HepG2 (cell line): ENCODE data around the gene TMEM271. TPM values are rescaled to one million over a fixed set of nuclear protein-coding genes. Genes with fewer than 3 reads are reported as not detected.

Experiments used
- ATAC-seq: fragments of 200-7000 bp; cut with Tn5 transposase; 3 replicates; pipeline ENCODE4 v1.9.1; 2020; ENCODE audit warnings: mild to moderate bottlenecking, moderate library complexity
- BruUV-seq: library from RNA; stranded (reverse); fragments of 400-500 nt; replicated peaks from 2 replicates; lab custom pipeline; 2021; lab: Mats Ljungman, UMichigan
- CTCF ChIA-PET: fragments of 300-600 bp; formaldehyde crosslinking; extraction: SDS; loops from one replicate; lab custom pipeline; 2021; ENCODE audit warnings: low total read pairs, inconsistent platforms, low intra/inter-chr PET ratio; lab: Yijun Ruan, JAX
- POLR2A ChIA-PET: fragments of 350-600 bp; sonication (Branson Sonifier 250); formaldehyde crosslinking; loops from one replicate; lab custom pipeline; 2020; ENCODE audit warnings: antibody characterized with exemption, inconsistent platforms; lab: Yijun Ruan, JAX
- DNase-seq: peaks from one replicate; pipeline ENCODE4 v3.0.0-alpha.2; 2015; ENCODE audit warnings: low spot score
- FAIRE-seq: peaks from 3 replicates; lab custom pipeline; 2011; peaks lifted over from hg19 to GRCh38; lab: Jason Lieb, UNC
- H2AFZ ChIP-seq: one replicate; pipeline ENCODE4 v1.6.1; 2011; ENCODE audit warnings: low read length, inconsistent platforms
- H3K27ac ChIP-seq: fragments of 300-600 bp; 3 replicates; pipeline ENCODE4 v1.8.0; 2011; ENCODE audit warnings: mixed run types, mild to moderate bottlenecking, mixed read lengths, low read length, inconsistent platforms; ENCODE audit not compliant: insufficient read depth; ENCODE audit errors: extremely low read length
- H3K27me3 ChIP-seq, 2 experiments: fragments of 200-600 bp in 1 of 2; 2 replicates in 1 of 2; 3 replicates in 1 of 2; pipeline versions ENCODE4 v1.6.0 to v1.8.0; 2011; ENCODE audit warnings: low read length in 2 of 2, mild to moderate bottlenecking in 2 of 2, moderate library complexity in 2 of 2, inconsistent platforms in 1 of 2; ENCODE audit not compliant: insufficient read depth in 2 of 2, control insufficient read depth in 1 of 2
- H3K36me3 ChIP-seq, 2 experiments: fragments of 200-600 bp in 1 of 2; replicated peaks in 1 of 2; 2 replicates in 1 of 2; 3 replicates in 1 of 2; pipeline versions ENCODE4 v1.5.1 to v1.8.0; 2011; ENCODE audit warnings: low read length in 2 of 2, inconsistent platforms in 1 of 2; ENCODE audit not compliant: insufficient read depth in 2 of 2, control insufficient read depth in 1 of 2
- H3K4me1 ChIP-seq: 2 replicates; pipeline ENCODE4 v1.5.1; 2012; ENCODE audit warnings: low read length, inconsistent platforms; ENCODE audit not compliant: insufficient read depth
- H3K4me2 ChIP-seq: 2 replicates; pipeline ENCODE4 v1.6.0; 2011; ENCODE audit warnings: low read depth, low read length, inconsistent platforms
- H3K4me3 ChIP-seq, 3 experiments: fragments of 200-600 bp in 1 of 3; sonication (generic), shearing (Covaris generic) in 1 of 3; replicated peaks in 1 of 3; 2 replicates each; pipeline ENCODE4 v1.5.1; 2011 to 2016; ENCODE audit warnings: low read length in 3 of 3, inconsistent platforms in 2 of 3, low read depth in 2 of 3, mild to moderate bottlenecking in 2 of 3, control low read depth in 1 of 3, mixed read lengths in 1 of 3; ENCODE audit not compliant: insufficient read depth in 1 of 3
- H3K79me2 ChIP-seq: one replicate; pipeline ENCODE4 v1.6.1; 2011; ENCODE audit warnings: low read length, inconsistent platforms; ENCODE audit not compliant: insufficient read depth
- H3K9ac ChIP-seq: 2 replicates; pipeline ENCODE4 v1.6.0; 2011; ENCODE audit warnings: mild to moderate bottlenecking, low read depth, low read length, inconsistent platforms; ENCODE audit not compliant: insufficient read depth
- H3K9me3 ChIP-seq: 2 replicates; pipeline ENCODE4 v1.5.1; 2012; ENCODE audit warnings: mild to moderate bottlenecking, low read length
- H4K20me1 ChIP-seq: 2 replicates; pipeline ENCODE4 v1.6.0; 2011; ENCODE audit warnings: inconsistent platforms, mild to moderate bottlenecking, low read length, moderate library complexity; ENCODE audit not compliant: insufficient read depth
- ATF5 ChIP-seq: sonication (generic); formaldehyde crosslinking; IDR thresholded peaks from 2 replicates; pipeline ENCODE4 v1.4.0; 2020; ENCODE audit warnings: mild to moderate bottlenecking, low read depth, missing genetic modification reagents
- BORCS8-MEF2B ChIP-seq: sonication (generic); formaldehyde crosslinking; IDR thresholded peaks from 2 replicates; pipeline ENCODE4 v1.8.0; 2022; ENCODE audit warnings: mild to moderate bottlenecking, missing genetic modification reagents
- KDM5A ChIP-seq: fragments of 200-600 bp; sonication (generic); IDR thresholded peaks from 2 replicates; pipeline ENCODE4 v1.7.0; 2018; ENCODE audit warnings: antibody characterized with exemption, mild to moderate bottlenecking, low read length, borderline replicate concordance
- POLR2AphosphoS2 ChIP-seq: IDR thresholded peaks from 2 replicates; pipeline ENCODE4 v1.6.1; 2011; ENCODE audit warnings: low read depth, low read length, improper control_type of control experiment
- RFXANK ChIP-seq: IDR thresholded peaks from 2 replicates; pipeline ENCODE4 v1.6.1; 2016
- SETDB1 ChIP-seq: sonication (generic); formaldehyde crosslinking; IDR thresholded peaks from 2 replicates; pipeline ENCODE4 v1.5.1; 2020; ENCODE audit warnings: missing genetic modification reagents, mild to moderate bottlenecking, borderline replicate concordance
- TBP ChIP-seq: sonication (generic); formaldehyde crosslinking; IDR thresholded peaks from 2 replicates; pipeline ENCODE4 v1.5.0; 2020; ENCODE audit warnings: missing genetic modification reagents
- THAP7 ChIP-seq: sonication (generic); formaldehyde crosslinking; IDR thresholded peaks from 2 replicates; pipeline ENCODE4 v1.8.1; 2023; ENCODE audit warnings: mild to moderate bottlenecking, missing genetic modification reagents
- ZFYVE20 ChIP-seq: sonication (generic); formaldehyde crosslinking; IDR thresholded peaks from 2 replicates; pipeline ENCODE4 v1.8.0; 2023; ENCODE audit warnings: low read depth, mild to moderate bottlenecking, moderate library complexity, missing genetic modification reagents, borderline replicate concordance
- ZNF441 ChIP-seq: sonication (generic); formaldehyde crosslinking; IDR thresholded peaks from 2 replicates; pipeline ENCODE4 v1.7.0; 2021; ENCODE audit warnings: missing genetic modification reagents, borderline replicate concordance
- ZXDC ChIP-seq: sonication (generic); formaldehyde crosslinking; IDR thresholded peaks from 2 replicates; pipeline ENCODE4 v1.5.0; 2020; ENCODE audit warnings: mild to moderate bottlenecking, missing genetic modification reagents
- WGBS: methylation state at CpG from one replicate; pipeline ENCODE4 v1.1.6; 2017; ENCODE audit warnings: low lambda C conversion rate; 5-methylcytosine and 5-hydroxymethylcytosine counted together
- in situ Hi-C: cut with HindIII; loops from 2 replicates; pipeline ENCODE4 v1.10.0; 2017; ENCODE audit warnings: low pct_unique_long_range_greater_than_20kb; ENCODE audit not compliant: extremely low pct_ligation_motif_present
- intact Hi-C: fragments of 100-400 bp; cut with micrococcal nuclease; formaldehyde crosslinking; loops from one replicate; pipeline ENCODE4 v1.10.0; 2022; ENCODE audit not compliant: unreplicated experiment
- polyA plus RNA-seq, 8 experiments: library from polyadenylated mRNA; depleted of rRNA in 3 of 8; stranded (reverse) in 7 of 8; unstranded in 1 of 8; fragments of >200 nt; fragmentation: Illumina TruSeq in 4 of 8; extraction: Trizol in 4 of 8; gene quantifications; 2 replicates each; pipeline versions ENCODE4 v1.2.1 to v1.2.3, GENCODE V29; 2011 to 2016; ENCODE audit warnings: low read depth in 4 of 8, missing spikeins in 1 of 8, mixed read lengths in 1 of 8; ENCODE audit not compliant: insufficient read depth in 1 of 8
- total RNA-seq, 5 experiments: library from RNA; depleted of rRNA; stranded (reverse); fragments of >200 nt; fragmentation: Illumina TruSeq; extraction: Trizol; gene quantifications; 2 replicates each; pipeline ENCODE4 v1.2.3, GENCODE V29; 2016; ENCODE audit warnings: low read depth in 1 of 5

TMEM271 gene
- total and polyA plus RNA-seq, 2 of the 13 experiments (the other 11 are each of a cell fraction or from before 2014, with no cell fraction given) = not detected

GRCh38 chr4:574346-575161 is 1.5 kb downstream of the TMEM271 start:
- ChIA-PET POLR2A (no interaction called here), CTCF (no interaction called here)
- TF ChIP-seq ATF5 = no peak
- ATAC-seq (no peak), DNase-seq (no peak), FAIRE-seq (no peak)
- Histone ChIP-seq H3K36me3 (no peaks in the 10 kb centered on the region), H3K27ac (no peak overlapping the region), H2AFZ (no peak overlapping the region), H4K20me1 (no peaks in the 10 kb centered on the region), H3K27me3 (peaks cover 17 to 65% of the 10 kb centered on the region in 2 experiments), H3K4me1 (peaks cover 28% of the 10 kb centered on the region), H3K4me3 (no peak overlapping the region), H3K9ac (no peak overlapping the region), H3K9me3 (no peaks in the 10 kb centered on the region), H3K4me2 (no peak overlapping the region), H3K79me2 (no peaks in the 10 kb centered on the region)
- intact Hi-C loops = no loop called here
- in situ Hi-C loops = no loop called here
- BruUV-seq = no TSS peak
- 72% methylated on average over 39 of the region's 68 CpGs for WGBS

- no peaks in the 10 kb centered on the region for H3K36me3 ChIP-seq
- intact Hi-C loops = no loop called here
- ChIA-PET CTCF (no interaction called here), POLR2A (no interaction called here)
- no peaks in the 10 kb centered on the region for H3K9me3 ChIP-seq
- 19% methylated on average over 7 of the region's 8 CpGs for WGBS
- DNase-seq = no peak
- H3K4me3 ChIP-seq = no peak overlapping the region
- no peak for ATAC-seq
- peaks cover 15% of the 10 kb centered on the region for H3K4me1 ChIP-seq
- H3K9ac ChIP-seq = no peak overlapping the region
- H3K27me3 ChIP-seq = peaks cover 14 to 62% of the 10 kb centered on the region in 2 experiments
- BruUV-seq = no TSS peak
- no peaks in the 10 kb centered on the region for H4K20me1 ChIP-seq
- TF ChIP-seq RFXANK (no peak), ZNF441 (CRISPR knock-in tag) (no peak), SETDB1 (CRISPR knock-in tag) (no peak), ZXDC (no peak), ZFYVE20 (no peak), KDM5A (no peak), POLR2AphosphoS2 (no peak), TBP (no peak), THAP7 (CRISPR knock-in tag) (no peak), BORCS8-MEF2B (CRISPR knock-in tag) (no peak)
- H3K27ac ChIP-seq = no peak overlapping the region
- no peaks in the 10 kb centered on the region for H3K79me2 ChIP-seq
- in situ Hi-C loops = no loop called here
- FAIRE-seq = no peak
- H3K4me2 ChIP-seq = no peak overlapping the region
- H2AFZ ChIP-seq = no peak overlapping the region
These were observed 2.8 kb downstream of the TMEM271 start for GRCh38 chr4:573122-573892.
